Trophoblast cell (in vitro differentiated cells and primary cell): ENCODE data around the gene ACVR1B.

ENCODE experiments used
- DNase-seq, 2 donors: peaks; one replicate each; pipeline ENCODE4 v3.0.0-alpha.2; 2016
- H2AFZ ChIP-seq: 2 replicates; pipeline ENCODE4 v1.6.1; 2013; ENCODE audit warnings: low read length, moderate library complexity, mild to moderate bottlenecking; ENCODE audit not compliant: insufficient read depth, poor library complexity
- H2AK5ac ChIP-seq: 2 replicates; pipeline ENCODE4 v1.6.1; 2013; ENCODE audit warnings: mild to moderate bottlenecking, low read length
- H2BK120ac ChIP-seq: 2 replicates; pipeline ENCODE4 v1.6.1; 2013; ENCODE audit warnings: low read length, mild to moderate bottlenecking, moderate library complexity; ENCODE audit not compliant: insufficient read depth, poor library complexity
- H2BK12ac ChIP-seq: 2 replicates; pipeline ENCODE4 v1.6.1; 2013; ENCODE audit warnings: mild to moderate bottlenecking, low read length, moderate library complexity
- H2BK5ac ChIP-seq: 2 replicates; pipeline ENCODE4 v1.6.1; 2013; ENCODE audit warnings: low read length, low read depth, moderate library complexity, mild to moderate bottlenecking; ENCODE audit not compliant: poor library complexity
- H3K14ac ChIP-seq: 2 replicates; pipeline ENCODE4 v1.6.1; 2013; ENCODE audit warnings: mild to moderate bottlenecking, low read length
- H3K18ac ChIP-seq: 2 replicates; pipeline ENCODE4 v1.6.1; 2013; ENCODE audit warnings: mild to moderate bottlenecking, low read length
- H3K23ac ChIP-seq: 2 replicates; pipeline ENCODE4 v1.6.1; 2013; ENCODE audit warnings: low read length
- H3K27ac ChIP-seq: 2 replicates; pipeline ENCODE4 v1.5.1; 2013; ENCODE audit warnings: low read depth, mild to moderate bottlenecking, inconsistent platforms, low read length, moderate library complexity
- H3K27me3 ChIP-seq: 2 replicates; pipeline ENCODE4 v1.6.1; 2013; ENCODE audit warnings: inconsistent platforms, mild to moderate bottlenecking, low read length, moderate library complexity; ENCODE audit not compliant: insufficient read depth
- H3K36me3 ChIP-seq, 2 experiments: 1 replicate in 1 of 2; 2 replicates in 1 of 2; pipeline ENCODE4 v1.6.1; 2013; ENCODE audit warnings: low read length in 2 of 2, mild to moderate bottlenecking in 2 of 2, moderate library complexity in 1 of 2; ENCODE audit not compliant: insufficient read depth in 2 of 2, control insufficient read depth in 1 of 2
- H3K4ac ChIP-seq: 2 replicates; pipeline ENCODE4 v1.6.1; 2013; ENCODE audit warnings: low read depth, mild to moderate bottlenecking, low read length, moderate library complexity
- H3K4me1 ChIP-seq, 2 experiments: 1 replicate in 1 of 2; 2 replicates in 1 of 2; pipeline ENCODE4 v1.6.1; 2013; ENCODE audit warnings: low read length in 2 of 2, mild to moderate bottlenecking in 2 of 2, moderate library complexity in 1 of 2; ENCODE audit not compliant: insufficient read depth in 2 of 2, control insufficient read depth in 1 of 2
- H3K4me2 ChIP-seq: 2 replicates; pipeline ENCODE4 v1.6.1; 2013; ENCODE audit warnings: inconsistent platforms, mild to moderate bottlenecking, low read length, moderate library complexity
- H3K4me3 ChIP-seq: 2 replicates; pipeline ENCODE4 v1.5.1; 2013; ENCODE audit warnings: mild to moderate bottlenecking, low read depth, low read length, inconsistent platforms
- H3K79me1 ChIP-seq: one replicate; pipeline ENCODE4 v1.6.1; 2013; ENCODE audit warnings: low read length
- H3K79me2 ChIP-seq: 2 replicates; pipeline ENCODE4 v1.6.1; 2013; ENCODE audit warnings: low read length, mild to moderate bottlenecking; ENCODE audit not compliant: control insufficient read depth, insufficient read depth, poor library complexity
- H3K9ac ChIP-seq: 2 replicates; pipeline ENCODE4 v1.6.1; 2013; ENCODE audit warnings: mild to moderate bottlenecking, low read length
- H3K9me3 ChIP-seq: 2 replicates; pipeline ENCODE4 v1.6.1; 2013; ENCODE audit warnings: low read depth, mild to moderate bottlenecking, control low read depth, inconsistent platforms, low read length; ENCODE audit not compliant: insufficient read depth
- H4K12ac ChIP-seq: 2 replicates; pipeline ENCODE4 v1.6.1; 2013; ENCODE audit warnings: low read depth, mild to moderate bottlenecking, low read length, moderate library complexity
- H4K8ac ChIP-seq: 2 replicates; pipeline ENCODE4 v1.6.1; 2013; ENCODE audit warnings: low read depth, mild to moderate bottlenecking, low read length, moderate library complexity
- H4K91ac ChIP-seq: one replicate; pipeline ENCODE4 v1.6.1; 2013; ENCODE audit warnings: low read depth, mild to moderate bottlenecking, low read length, moderate library complexity
- WGBS: extraction: QIAGEN DNeasy Blood & Tissue Kit; methylation state at CpG from one replicate; pipeline ENCODE4 v1.1.7; 2013; ENCODE audit warnings: missing lambda C conversion rate; ENCODE audit not compliant: insufficient read length, insufficient coverage; ENCODE audit errors: extremely low coverage; 5-methylcytosine and 5-hydroxymethylcytosine counted together

ACVR1B gene

DNA sequence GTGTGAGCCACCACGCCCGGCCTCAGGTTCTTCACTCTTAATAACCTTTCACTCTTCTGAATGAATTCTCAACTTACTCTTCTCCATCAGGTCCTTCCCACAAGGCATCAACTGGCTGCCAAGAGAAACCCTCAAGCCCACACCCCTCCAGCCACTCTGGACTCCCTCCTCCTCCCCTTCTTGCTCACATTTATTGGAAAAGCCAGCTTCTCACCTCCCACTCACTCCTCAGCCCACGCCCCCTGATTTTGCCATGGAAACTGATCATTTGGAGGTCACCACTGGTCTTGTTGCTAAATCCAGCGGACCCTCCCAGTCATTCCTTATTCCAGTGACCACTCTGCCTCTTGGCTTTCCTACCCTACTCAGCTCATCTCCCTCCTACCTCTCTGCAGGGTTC lies 17.4 kb upstream of the ACVR1B start:
- no peak overlapping the region for H2AK5ac ChIP-seq
- no peaks in the 10 kb centered on the region for H3K9me3 ChIP-seq
- H2AFZ ChIP-seq = no peak overlapping the region
- no peak overlapping the region for H3K9ac ChIP-seq
- no peak overlapping the region for H3K4ac ChIP-seq
- H4K91ac ChIP-seq = no peak overlapping the region
- no peak overlapping the region for H2BK120ac ChIP-seq
- H3K27me3 ChIP-seq = no peaks in the 10 kb centered on the region
- H3K4me3 ChIP-seq = no peak overlapping the region
- H3K79me2 ChIP-seq = no peaks in the 10 kb centered on the region
- no peak overlapping the region for H3K4me2 ChIP-seq
- H2BK5ac ChIP-seq = no peak overlapping the region
- no peak overlapping the region for H3K18ac ChIP-seq
- no peak overlapping the region for H3K27ac ChIP-seq
- WGBS = no CpG with 5 or more reads among the region's 4 CpGs
- no peak overlapping the region for H4K8ac ChIP-seq
- no peak overlapping the region for H4K12ac ChIP-seq
- H3K36me3 ChIP-seq = no peaks in the 10 kb centered on the region
- H3K79me1 ChIP-seq = no peaks in the 10 kb centered on the region
- no peak overlapping the region for H3K23ac ChIP-seq
- peaks cover 0 to 2% of the 10 kb centered on the region in 2 experiments for H3K4me1 ChIP-seq
- H2BK12ac ChIP-seq = no peak overlapping the region
- H3K14ac ChIP-seq = no peak overlapping the region
- DNase-seq = no peak

DNA sequence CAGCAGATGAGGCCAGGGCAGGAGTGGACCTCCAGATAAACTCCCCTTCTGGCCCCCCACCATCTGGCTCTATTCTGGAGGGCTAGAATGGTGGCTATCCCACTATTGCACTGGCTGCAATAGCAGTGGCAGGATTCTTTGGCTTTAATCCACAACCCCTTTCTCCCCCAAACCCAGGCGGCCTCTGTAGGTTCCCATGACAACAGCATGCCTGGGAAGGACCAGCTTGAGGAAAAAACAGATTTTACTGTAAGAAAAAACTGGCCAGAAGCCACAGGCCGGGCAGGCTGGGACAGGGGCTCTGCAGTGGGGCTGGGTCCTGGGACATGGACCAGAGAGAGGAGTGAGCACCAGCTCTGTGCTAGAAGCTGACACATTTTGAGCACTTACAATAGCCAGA lies 13.6 kb upstream of the ACVR1B start:
- H3K36me3 ChIP-seq = no peaks in the 10 kb centered on the region
- H3K14ac ChIP-seq = no peak overlapping the region
- H2BK12ac ChIP-seq = no peak overlapping the region
- H3K4me1 ChIP-seq = no peaks in the 10 kb centered on the region
- H3K27ac ChIP-seq = no peak overlapping the region
- no peak overlapping the region for H2BK120ac ChIP-seq
- H4K8ac ChIP-seq = no peak overlapping the region
- no peak overlapping the region for H3K4me3 ChIP-seq
- no CpG with 5 or more reads among the region's 2 CpGs for WGBS
- H3K79me2 ChIP-seq = no peaks in the 10 kb centered on the region
- H4K91ac ChIP-seq = no peak overlapping the region
- H3K4ac ChIP-seq = no peak overlapping the region
- H4K12ac ChIP-seq = no peak overlapping the region
- no peaks in the 10 kb centered on the region for H3K27me3 ChIP-seq
- no peak for DNase-seq
- no peak overlapping the region for H2AFZ ChIP-seq
- no peak overlapping the region for H3K4me2 ChIP-seq
- no peak overlapping the region for H3K9ac ChIP-seq
- no peak overlapping the region for H3K23ac ChIP-seq
- H2AK5ac ChIP-seq = no peak overlapping the region
- H3K79me1 ChIP-seq = no peaks in the 10 kb centered on the region
- no peak overlapping the region for H2BK5ac ChIP-seq
- no peaks in the 10 kb centered on the region for H3K9me3 ChIP-seq
- no peak overlapping the region for H3K18ac ChIP-seq

DNA sequence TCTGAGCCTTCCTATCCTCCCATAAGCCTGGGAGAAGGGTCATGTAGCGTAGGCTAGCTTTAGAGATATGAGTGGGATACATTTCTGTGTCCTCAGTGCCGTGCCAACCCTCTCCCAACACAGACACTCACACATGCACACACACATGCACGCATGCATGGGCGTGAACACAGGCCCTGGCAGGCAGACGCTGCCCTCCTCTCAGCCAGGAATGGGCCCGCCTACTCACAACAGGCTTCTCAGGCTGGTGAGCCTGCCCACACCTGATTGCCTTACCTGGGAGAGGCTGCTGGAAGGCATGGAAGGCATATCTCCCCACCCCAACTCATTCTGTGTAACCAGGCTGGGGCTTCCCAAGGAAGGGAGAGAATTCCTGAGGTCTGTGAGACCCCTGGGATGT lies 12.8 kb upstream of the ACVR1B start:
- no peak overlapping the region for H3K4me3 ChIP-seq
- H3K9me3 ChIP-seq = no peaks in the 10 kb centered on the region
- WGBS = no CpG with 5 or more reads among the region's 6 CpGs
- H4K12ac ChIP-seq = no peak overlapping the region
- no peak overlapping the region for H2AK5ac ChIP-seq
- no peak overlapping the region for H2BK120ac ChIP-seq
- H4K91ac ChIP-seq = no peak overlapping the region
- no peaks in the 10 kb centered on the region for H3K36me3 ChIP-seq
- no peak overlapping the region for H3K18ac ChIP-seq
- H3K4ac ChIP-seq = no peak overlapping the region
- no peaks in the 10 kb centered on the region for H3K79me2 ChIP-seq
- H3K9ac ChIP-seq = no peak overlapping the region
- H3K14ac ChIP-seq = no peak overlapping the region
- no peak overlapping the region for H4K8ac ChIP-seq
- no peak overlapping the region for H3K23ac ChIP-seq
- H3K4me2 ChIP-seq = no peak overlapping the region
- H3K27me3 ChIP-seq = no peaks in the 10 kb centered on the region
- no peak for DNase-seq
- H2BK5ac ChIP-seq = no peak overlapping the region
- H3K27ac ChIP-seq = no peak overlapping the region
- no peaks in the 10 kb centered on the region for H3K79me1 ChIP-seq
- H2BK12ac ChIP-seq = no peak overlapping the region
- H3K4me1 ChIP-seq = no peaks in the 10 kb centered on the region
- H2AFZ ChIP-seq = no peak overlapping the region

DNA sequence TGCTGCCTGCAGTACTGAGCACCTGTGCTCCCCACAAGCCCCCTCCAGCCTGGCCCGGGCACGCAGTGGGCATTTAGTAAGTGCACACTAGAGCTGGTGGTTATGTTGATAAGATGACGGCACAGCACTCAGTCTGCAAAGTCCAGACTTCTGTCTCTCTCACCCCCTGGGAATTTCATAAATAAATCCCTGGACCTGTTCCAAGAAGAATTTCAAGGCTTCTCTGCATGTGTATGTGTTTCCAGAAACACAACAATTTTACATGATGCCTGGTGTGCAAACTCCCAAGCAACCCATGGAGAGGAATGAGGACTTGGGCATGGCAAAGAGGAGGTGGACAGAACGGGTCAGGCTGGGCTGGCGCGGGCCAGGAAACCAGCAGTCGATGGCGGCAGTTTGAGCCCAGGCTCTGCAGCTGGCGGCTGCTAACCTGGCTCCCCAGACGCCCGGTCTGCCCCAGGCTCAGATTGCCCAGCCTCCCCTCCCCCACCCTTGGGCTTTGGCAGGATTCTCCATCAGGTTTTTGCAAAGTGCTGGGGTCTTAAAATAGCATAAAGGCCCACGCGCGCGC lies 10.4 kb upstream of the ACVR1B start:
- Histone ChIP-seq H2AFZ (no peak overlapping the region), H3K18ac (no peak overlapping the region), H3K79me2 (no peaks in the 10 kb centered on the region), H3K4me2 (no peak overlapping the region), H4K8ac (no peak overlapping the region), H3K9me3 (peaks cover 5% of the 10 kb centered on the region), H3K27ac (no peak overlapping the region), H3K27me3 (no peaks in the 10 kb centered on the region), H2AK5ac (no peak overlapping the region), H4K12ac (no peak overlapping the region), H3K79me1 (no peaks in the 10 kb centered on the region), H3K4me3 (no peak overlapping the region), H2BK12ac (no peak overlapping the region), H3K4me1 (no peaks in the 10 kb centered on the region), H3K14ac (no peak overlapping the region), H2BK120ac (no peak overlapping the region), H3K23ac (no peak overlapping the region), H2BK5ac (no peak overlapping the region), H4K91ac (no peak overlapping the region), H3K9ac (no peak overlapping the region), H3K4ac (no peak overlapping the region), H3K36me3 (no peaks in the 10 kb centered on the region)
- WGBS = no CpG with 5 or more reads among the region's 15 CpGs
- DNase-seq = no peak
